Measurements from ENCODE around the gene TRAPPC14.
A peak's percentile ranks its signal among the peaks of the same experiment; 100 is the strongest.

Gene TRAPPC14

DNA sequence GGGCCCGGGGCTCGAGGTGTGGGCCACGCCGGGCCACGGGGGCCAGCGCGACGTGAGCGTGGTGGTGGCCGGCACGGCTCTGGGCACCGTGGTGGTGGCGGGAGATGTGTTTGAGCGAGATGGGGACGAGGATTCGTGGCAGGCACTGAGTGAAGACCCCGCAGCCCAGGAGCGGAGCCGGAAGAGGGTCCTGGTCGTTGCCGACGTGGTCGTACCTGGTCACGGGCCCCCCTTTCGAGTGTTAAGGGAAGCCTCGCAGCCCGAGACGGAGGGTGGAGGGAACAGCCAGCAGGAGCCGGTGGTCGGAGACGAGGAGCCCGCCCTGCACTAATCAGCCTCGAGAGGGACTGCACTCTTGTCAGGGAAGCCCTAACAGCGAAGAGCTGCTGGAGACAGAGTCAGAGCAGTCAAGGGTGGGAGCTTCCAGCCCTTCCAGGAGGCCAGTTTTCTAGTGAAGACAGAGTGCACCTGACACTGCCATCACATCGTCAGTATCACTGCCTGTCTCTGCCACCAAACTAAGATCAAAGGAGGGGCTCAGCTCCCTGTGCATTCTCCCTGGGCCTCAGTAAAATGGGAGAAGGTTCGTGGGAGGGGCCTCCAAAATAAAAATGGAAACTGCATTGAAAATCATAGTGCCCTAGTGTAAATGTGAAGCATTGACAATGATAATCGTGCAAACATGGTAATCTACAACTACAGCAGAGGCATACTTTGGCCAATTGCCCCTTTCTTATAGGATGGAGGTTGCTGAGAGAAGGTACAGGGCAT, 30.5 kb downstream of the TRAPPC14 start:
- peaks cover 5% of the 10 kb centered on the region for H3K4me1 ChIP-seq (ENCODE audit: insufficient read depth, poor library complexity, severe bottlenecking)
- peak; percentile 9; the same call in 1 of the 3 replicates for ATAC-seq (ENCODE audit: low read depth)
- H3K27ac ChIP-seq (ENCODE audit: poor library complexity, severe bottlenecking) = peak overlapping the region; percentile 89
- no peaks in the 10 kb centered on the region for H3K36me3 ChIP-seq (ENCODE audit: low read depth)
- H3K4me3 ChIP-seq (ENCODE audit: severe bottlenecking) = peak overlapping the region; percentile 61
- H3K9me3 ChIP-seq (ENCODE audit: severe bottlenecking) = no peaks in the 10 kb centered on the region
- no peaks in the 10 kb centered on the region for H3K27me3 ChIP-seq (ENCODE audit: insufficient read depth, poor library complexity, severe bottlenecking)
- no peak for DNase-seq (ENCODE audit: low spot score)
- TF ChIP-seq, protein P1, sequence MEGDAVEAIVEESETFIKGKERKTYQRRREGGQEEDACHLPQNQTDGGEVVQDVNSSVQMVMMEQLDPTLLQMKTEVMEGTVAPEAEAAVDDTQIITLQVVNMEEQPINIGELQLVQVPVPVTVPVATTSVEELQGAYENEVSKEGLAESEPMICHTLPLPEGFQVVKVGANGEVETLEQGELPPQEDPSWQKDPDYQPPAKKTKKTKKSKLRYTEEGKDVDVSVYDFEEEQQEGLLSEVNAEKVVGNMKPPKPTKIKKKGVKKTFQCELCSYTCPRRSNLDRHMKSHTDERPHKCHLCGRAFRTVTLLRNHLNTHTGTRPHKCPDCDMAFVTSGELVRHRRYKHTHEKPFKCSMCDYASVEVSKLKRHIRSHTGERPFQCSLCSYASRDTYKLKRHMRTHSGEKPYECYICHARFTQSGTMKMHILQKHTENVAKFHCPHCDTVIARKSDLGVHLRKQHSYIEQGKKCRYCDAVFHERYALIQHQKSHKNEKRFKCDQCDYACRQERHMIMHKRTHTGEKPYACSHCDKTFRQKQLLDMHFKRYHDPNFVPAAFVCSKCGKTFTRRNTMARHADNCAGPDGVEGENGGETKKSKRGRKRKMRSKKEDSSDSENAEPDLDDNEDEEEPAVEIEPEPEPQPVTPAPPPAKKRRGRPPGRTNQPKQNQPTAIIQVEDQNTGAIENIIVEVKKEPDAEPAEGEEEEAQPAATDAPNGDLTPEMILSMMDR (IDR thresholded peaks at IDR 0.05; ENCODE audit: poor library complexity, severe bottlenecking) = no peak

DNA sequence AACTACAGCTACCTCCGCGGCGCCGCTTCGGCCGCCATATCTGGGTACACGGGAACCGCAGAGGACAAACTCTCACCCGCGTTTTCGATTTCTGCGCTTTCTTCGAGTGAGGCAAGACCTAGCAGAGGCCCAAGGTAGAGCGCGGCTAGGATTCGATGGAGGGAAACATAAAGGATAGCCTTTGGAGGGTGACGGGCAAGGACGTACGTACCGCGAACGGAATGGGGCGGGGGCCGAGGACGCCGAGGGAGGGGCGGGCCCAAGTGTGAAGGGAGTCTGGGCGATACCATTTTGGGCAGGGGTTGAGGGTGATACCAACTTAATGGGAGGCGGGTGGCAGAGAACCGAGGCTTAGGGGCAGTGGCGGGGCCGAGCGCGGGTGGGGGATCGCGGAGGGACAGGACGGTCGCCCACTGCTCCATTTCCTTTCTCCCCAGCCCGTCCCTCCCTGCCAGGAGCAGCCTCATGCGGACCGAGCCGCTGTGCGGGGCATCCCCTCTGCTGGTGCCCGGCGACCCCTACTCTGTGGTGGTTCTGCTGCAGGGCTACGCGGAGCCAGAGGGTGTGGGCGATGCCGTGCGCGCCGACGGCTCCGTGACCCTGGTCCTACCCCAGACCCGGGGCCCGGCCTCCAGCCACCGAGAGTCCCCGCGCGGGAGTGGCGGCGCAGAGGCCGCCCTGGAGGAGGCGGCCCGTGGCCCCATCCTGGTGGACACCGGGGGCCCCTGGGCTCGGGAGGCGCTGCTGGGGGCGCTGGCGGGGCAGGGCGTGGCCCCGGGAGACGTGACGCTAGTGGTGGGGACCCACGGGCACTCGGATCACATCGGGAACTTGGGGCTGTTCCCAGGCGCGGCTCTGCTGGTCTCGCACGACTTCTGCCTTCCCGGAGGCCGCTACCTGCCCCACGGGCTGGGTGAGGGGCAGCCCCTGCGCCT, 31.3 kb downstream of the TRAPPC14 start, which contains the start of gene MBLAC1:
MBLAC1 (plus strand) TSS at position 37 of the 935 bp plus-strand sequence; CDS start at position 466, 429 bp downstream.
- DNase-seq (ENCODE audit: low spot score) (peak; percentile 88), ATAC-seq (ENCODE audit: low read depth) (peak; percentile 71)
- H3K27ac ChIP-seq (ENCODE audit: poor library complexity, severe bottlenecking) = peak within 1 kb of the TSS; percentile 89
- no peaks in the 10 kb centered on the region for H3K9me3 ChIP-seq (ENCODE audit: severe bottlenecking)
- TF ChIP-seq, protein P1 (IDR thresholded peaks at IDR 0.05; ENCODE audit: poor library complexity, severe bottlenecking) = no peak
- H3K27me3 ChIP-seq (ENCODE audit: insufficient read depth, poor library complexity, severe bottlenecking) = no peaks in the 10 kb centered on the region
- H3K4me3 ChIP-seq (ENCODE audit: severe bottlenecking) = peak within 1 kb of the TSS; percentile 61
- peaks cover 5% of the 10 kb centered on the region for H3K4me1 ChIP-seq (ENCODE audit: insufficient read depth, poor library complexity, severe bottlenecking)
- H3K36me3 ChIP-seq (ENCODE audit: low read depth) = no peaks in the 10 kb centered on the region

DNA sequence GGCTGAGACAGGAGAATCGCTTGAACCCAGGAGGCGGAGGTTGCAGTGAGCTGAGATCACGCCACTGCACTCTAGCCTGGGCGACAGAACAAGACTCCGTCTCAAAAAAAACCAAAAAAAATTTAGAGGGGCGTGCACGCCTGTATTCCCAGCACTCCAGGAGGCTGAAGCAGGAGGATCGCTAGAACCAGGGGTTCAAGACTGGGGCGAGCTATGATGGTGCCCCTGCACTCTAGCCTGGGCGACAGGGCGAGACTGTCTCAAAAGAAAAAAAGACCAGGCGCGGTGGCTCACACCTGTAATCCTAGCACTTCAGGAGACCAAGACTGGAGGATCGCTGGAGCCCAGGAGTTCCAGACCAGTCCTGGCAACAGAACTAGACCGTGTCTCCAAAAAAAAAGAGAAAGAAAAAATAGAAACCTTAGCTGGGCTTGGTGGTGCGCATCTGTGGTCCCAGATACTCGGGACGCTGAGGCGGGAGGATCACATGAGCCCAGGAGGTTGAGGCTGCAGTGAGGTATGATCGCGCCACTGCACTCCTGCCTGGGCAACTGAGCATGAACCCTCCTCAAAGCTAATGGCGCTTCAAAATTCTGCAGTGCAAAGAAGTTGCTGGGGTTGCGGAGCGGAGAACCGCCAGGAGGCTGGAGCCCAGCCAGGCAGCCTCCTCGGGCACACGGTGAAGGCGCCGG, 32.1 kb downstream of the TRAPPC14 start:
- ATAC-seq (ENCODE audit: low read depth) (no peak), DNase-seq (ENCODE audit: low spot score) (no peak)
- TF ChIP-seq, protein P1 (IDR thresholded peaks at IDR 0.05; ENCODE audit: poor library complexity, severe bottlenecking) = no peak
- Histone ChIP-seq H3K27ac (ENCODE audit: poor library complexity, severe bottlenecking) (peak overlapping the region; percentile 89), H3K9me3 (ENCODE audit: severe bottlenecking) (no peaks in the 10 kb centered on the region), H3K4me3 (ENCODE audit: severe bottlenecking) (peak overlapping the region; percentile 61), H3K27me3 (ENCODE audit: insufficient read depth, poor library complexity, severe bottlenecking) (no peaks in the 10 kb centered on the region), H3K4me1 (ENCODE audit: insufficient read depth, poor library complexity, severe bottlenecking) (peaks cover 5% of the 10 kb centered on the region), H3K36me3 (ENCODE audit: low read depth) (no peaks in the 10 kb centered on the region)

DNA sequence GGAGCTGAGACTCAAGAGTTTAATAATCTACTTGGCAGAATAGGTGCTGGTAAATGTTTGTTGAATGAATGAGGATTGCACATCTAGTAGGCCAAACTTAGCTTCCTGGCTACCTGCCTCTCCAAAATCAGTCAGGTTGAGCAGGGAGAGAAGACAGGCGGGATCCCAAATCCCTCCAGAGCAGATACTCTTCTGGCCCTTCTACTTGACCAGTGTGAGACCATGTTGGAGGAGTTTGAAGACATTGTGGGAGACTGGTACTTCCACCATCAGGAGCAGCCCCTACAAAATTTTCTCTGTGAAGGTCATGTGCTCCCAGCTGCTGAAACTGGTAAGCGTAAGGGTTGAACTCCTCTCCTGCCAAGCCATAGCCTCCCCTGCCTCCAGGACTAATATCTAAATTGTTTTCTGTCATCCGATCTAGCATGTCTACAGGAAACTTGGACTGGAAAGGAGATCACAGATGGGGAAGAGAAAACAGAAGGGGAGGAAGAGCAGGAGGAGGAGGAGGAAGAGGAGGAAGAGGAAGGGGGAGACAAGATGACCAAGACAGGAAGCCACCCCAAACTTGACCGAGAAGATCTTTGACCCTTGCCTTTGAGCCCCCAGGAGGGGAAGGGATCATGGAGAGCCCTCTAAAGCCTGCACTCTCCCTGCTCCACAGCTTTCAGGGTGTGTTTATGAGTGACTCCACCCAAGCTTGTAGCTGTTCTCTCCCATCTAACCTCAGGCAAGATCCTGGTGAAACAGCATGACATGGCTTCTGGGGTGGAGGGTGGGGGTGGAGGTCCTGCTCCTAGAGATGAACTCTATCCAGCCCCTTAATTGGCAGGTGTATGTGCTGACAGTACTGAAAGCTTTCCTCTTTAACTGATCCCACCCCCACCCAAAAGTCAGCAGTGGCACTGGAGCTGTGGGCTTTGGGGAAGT, 34.0 kb downstream of the TRAPPC14 start:
- Histone ChIP-seq H3K9me3 (ENCODE audit: severe bottlenecking) (no peaks in the 10 kb centered on the region), H3K4me3 (ENCODE audit: severe bottlenecking) (no peak overlapping the region), H3K36me3 (ENCODE audit: low read depth) (no peaks in the 10 kb centered on the region), H3K27me3 (ENCODE audit: insufficient read depth, poor library complexity, severe bottlenecking) (no peaks in the 10 kb centered on the region), H3K4me1 (ENCODE audit: insufficient read depth, poor library complexity, severe bottlenecking) (peaks cover 5% of the 10 kb centered on the region), H3K27ac (ENCODE audit: poor library complexity, severe bottlenecking) (no peak overlapping the region)
- ATAC-seq (ENCODE audit: low read depth) (no peak), DNase-seq (ENCODE audit: low spot score) (no peak)
- TF ChIP-seq, protein P1 (IDR thresholded peaks at IDR 0.05; ENCODE audit: poor library complexity, severe bottlenecking) = no peak
